HepG2 (cell line): ENCODE data around the gene TACC3. TPM values are rescaled to one million over a fixed set of nuclear protein-coding genes. Genes with fewer than 3 reads are reported as not detected.
A peak's percentile ranks its signal among the peaks of the same experiment; 100 is the strongest.

Source experiments
- ADNP ChIP-seq: sonication (generic); formaldehyde crosslinking; IDR thresholded peaks from 2 replicates; pipeline ENCODE4 v1.4.0; 2020; ENCODE audit warnings: missing genetic modification reagents
- HDAC2 ChIP-seq: sonication (generic); formaldehyde crosslinking; IDR thresholded peaks from 2 replicates; pipeline ENCODE4 v1.4.0; 2020; ENCODE audit warnings: missing genetic modification reagents
- HOXA5 ChIP-seq: sonication (generic); formaldehyde crosslinking; IDR thresholded peaks from 2 replicates; pipeline ENCODE4 v1.4.0; 2020; ENCODE audit warnings: missing genetic modification reagents
- KAT8 ChIP-seq: IDR thresholded peaks from 2 replicates; pipeline ENCODE4 v1.6.1; 2016; ENCODE audit warnings: missing genetic modification reagents, missing compliant biosample characterization
- MZF1 ChIP-seq: sonication (generic); formaldehyde crosslinking; IDR thresholded peaks from 2 replicates; pipeline ENCODE4 v1.8.1; 2023; ENCODE audit warnings: mild to moderate bottlenecking, missing genetic modification reagents, borderline replicate concordance
- NRL ChIP-seq: sonication (generic); formaldehyde crosslinking; IDR thresholded peaks from 2 replicates; pipeline ENCODE4 v1.5.0; 2020; ENCODE audit warnings: missing genetic modification reagents, mild to moderate bottlenecking, moderate library complexity, borderline replicate concordance
- PAF1 ChIP-seq: IDR thresholded peaks from 2 replicates; pipeline ENCODE4 v1.6.1; 2016; ENCODE audit warnings: missing genetic modification reagents, missing compliant biosample characterization
- SCMH1 ChIP-seq: sonication (generic); formaldehyde crosslinking; IDR thresholded peaks from 2 replicates; pipeline ENCODE4 v1.9.0; 2021; ENCODE audit warnings: missing genetic modification reagents, mild to moderate bottlenecking, borderline replicate concordance
- SIX4 ChIP-seq: sonication (generic); formaldehyde crosslinking; IDR thresholded peaks from 2 replicates; pipeline ENCODE4 v1.4.0; 2020; ENCODE audit warnings: missing genetic modification reagents
- SSRP1 ChIP-seq: IDR thresholded peaks from 2 replicates; pipeline ENCODE4 v1.6.1; 2016; ENCODE audit warnings: control low read depth
- TBX3 ChIP-seq: fragments of 450-650 bp; IDR thresholded peaks from 2 replicates; pipeline ENCODE4 v1.6.1; 2017; ENCODE audit warnings: antibody characterized with exemption, mild to moderate bottlenecking, inconsistent platforms, borderline replicate concordance
- TEAD3 ChIP-seq: optimal IDR thresholded peaks from 2 replicates; pipeline ENCODE3; 2016; ENCODE audit warnings: borderline replicate concordance
- ZFP90 ChIP-seq: sonication (generic); formaldehyde crosslinking; IDR thresholded peaks from 2 replicates; pipeline ENCODE4 v1.8.0; 2022; ENCODE audit warnings: missing genetic modification reagents, mild to moderate bottlenecking, inconsistent platforms, borderline replicate concordance
- ZNF615 ChIP-seq: sonication (generic); formaldehyde crosslinking; IDR thresholded peaks from 2 replicates; pipeline ENCODE4 v1.5.0; 2020; ENCODE audit warnings: mild to moderate bottlenecking, missing genetic modification reagents, borderline replicate concordance
- ZNF746 ChIP-seq: sonication (generic); formaldehyde crosslinking; IDR thresholded peaks from 2 replicates; pipeline ENCODE4 v1.8.0; 2022; ENCODE audit warnings: mild to moderate bottlenecking, missing genetic modification reagents
- polyA plus RNA-seq, 8 experiments: library from polyadenylated mRNA; depleted of rRNA in 3 of 8; stranded (reverse) in 7 of 8; unstranded in 1 of 8; fragments of >200 nt; fragmentation: Illumina TruSeq in 4 of 8; extraction: Trizol in 4 of 8; gene quantifications; 2 replicates each; pipeline versions ENCODE4 v1.2.1 to v1.2.3, GENCODE V29; 2011 to 2016; ENCODE audit warnings: low read depth in 4 of 8, missing spikeins in 1 of 8, mixed read lengths in 1 of 8; ENCODE audit not compliant: insufficient read depth in 1 of 8
- total RNA-seq, 5 experiments: library from RNA; depleted of rRNA; stranded (reverse); fragments of >200 nt; fragmentation: Illumina TruSeq; extraction: Trizol; gene quantifications; 2 replicates each; pipeline ENCODE4 v1.2.3, GENCODE V29; 2016; ENCODE audit warnings: low read depth in 1 of 5
- TF ChIP-seq, protein P1 (sequence below): IDR thresholded peaks from 2 replicates; pipeline ENCODE4 v1.6.1; 2016; ENCODE audit warnings: low read depth
- TF ChIP-seq, protein P2 (sequence below): sonication (generic); formaldehyde crosslinking; IDR thresholded peaks from 2 replicates; pipeline ENCODE4 v1.5.1; 2020; ENCODE audit warnings: mild to moderate bottlenecking, missing genetic modification reagents, moderate library complexity
- TF ChIP-seq, protein P3 (sequence below): sonication (generic); formaldehyde crosslinking; IDR thresholded peaks from 2 replicates; pipeline ENCODE4 v1.4.0; 2020; ENCODE audit warnings: mild to moderate bottlenecking, missing genetic modification reagents
- TF ChIP-seq, protein P4 (sequence below): sonication (generic); formaldehyde crosslinking; IDR thresholded peaks from 2 replicates; pipeline ENCODE4 v1.5.0; 2020; ENCODE audit warnings: missing genetic modification reagents
- TF ChIP-seq, protein P5 (sequence below): sonication (generic); formaldehyde crosslinking; IDR thresholded peaks from 2 replicates; pipeline ENCODE4 v1.4.0; 2020; ENCODE audit warnings: missing genetic modification reagents
- TF ChIP-seq, protein P6 (sequence below): sonication (generic); formaldehyde crosslinking; IDR thresholded peaks from 2 replicates; pipeline ENCODE4 v1.5.1; 2020; ENCODE audit warnings: missing genetic modification reagents, mild to moderate bottlenecking, borderline replicate concordance

TACC3 gene
- total and polyA plus RNA-seq, 2 of the 13 experiments (the other 11 are each of a cell fraction or from before 2014, with no cell fraction given): 20.3 to 21.2 TPM

DNA sequence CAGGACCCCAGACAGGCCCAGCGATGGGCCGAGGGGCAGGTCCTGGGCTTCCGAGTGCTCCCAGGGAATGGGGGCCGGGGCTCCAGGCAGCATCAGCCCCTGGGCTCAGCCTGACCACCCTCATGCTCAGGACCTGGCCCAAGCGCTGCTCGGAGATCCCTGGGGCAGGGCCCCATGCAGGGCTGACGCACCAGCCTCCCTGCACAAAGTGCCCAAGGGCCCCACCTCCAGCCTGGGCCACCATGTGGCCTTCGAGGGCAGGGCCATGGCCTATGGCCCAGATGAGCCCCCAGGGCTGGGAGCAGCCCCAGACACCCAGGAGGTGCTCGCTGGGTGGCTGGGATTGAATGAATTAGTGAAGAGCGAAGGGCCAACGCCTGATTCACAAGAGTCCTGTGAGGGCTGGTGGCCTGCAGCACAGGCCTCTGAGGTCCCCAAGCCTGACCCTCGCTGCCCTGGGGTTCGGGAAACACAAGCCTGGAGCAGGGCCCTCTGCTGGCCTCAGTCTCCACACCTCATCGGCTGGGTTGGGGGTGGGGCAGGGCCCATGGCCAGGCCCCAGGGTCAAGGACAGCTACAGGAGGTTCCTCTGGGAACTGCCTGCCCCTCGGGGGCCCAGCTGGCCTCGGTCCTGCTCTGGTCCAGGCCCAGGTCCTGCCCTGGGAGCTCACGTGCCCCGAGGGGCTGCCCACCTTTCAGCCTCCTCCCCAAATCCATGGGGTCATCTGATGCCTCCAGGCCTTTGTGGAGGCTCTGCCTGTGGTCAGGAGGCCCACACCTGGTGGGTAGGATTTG, 58.5 kb downstream of the TACC3 start (continued):
- TF ChIP-seq SCMH1 (no peak), NRL (no peak), ZNF615 (CRISPR knock-in tag) (no peak), MZF1 (CRISPR knock-in tag) (no peak; the same call in 1 of the 2 replicates), SSRP1 (CRISPR knock-in tag) (no peak), SIX4 (CRISPR knock-in tag) (no peak; the same call in 1 of the 2 replicates), KAT8 (peak; percentile 79), ZNF746 (CRISPR knock-in tag) (peak; percentile 94), ADNP (CRISPR knock-in tag) (no peak), HDAC2 (peak; percentile 93), ZFP90 (CRISPR knock-in tag) (no peak), HOXA5 (CRISPR knock-in tag) (peak; percentile 25; the same call in 1 of the 2 replicates), TEAD3 (CRISPR knock-in tag) (peak; percentile 40), PAF1 (CRISPR knock-in tag) (no peak), TBX3 (no peak)
- TF ChIP-seq, protein P1, sequence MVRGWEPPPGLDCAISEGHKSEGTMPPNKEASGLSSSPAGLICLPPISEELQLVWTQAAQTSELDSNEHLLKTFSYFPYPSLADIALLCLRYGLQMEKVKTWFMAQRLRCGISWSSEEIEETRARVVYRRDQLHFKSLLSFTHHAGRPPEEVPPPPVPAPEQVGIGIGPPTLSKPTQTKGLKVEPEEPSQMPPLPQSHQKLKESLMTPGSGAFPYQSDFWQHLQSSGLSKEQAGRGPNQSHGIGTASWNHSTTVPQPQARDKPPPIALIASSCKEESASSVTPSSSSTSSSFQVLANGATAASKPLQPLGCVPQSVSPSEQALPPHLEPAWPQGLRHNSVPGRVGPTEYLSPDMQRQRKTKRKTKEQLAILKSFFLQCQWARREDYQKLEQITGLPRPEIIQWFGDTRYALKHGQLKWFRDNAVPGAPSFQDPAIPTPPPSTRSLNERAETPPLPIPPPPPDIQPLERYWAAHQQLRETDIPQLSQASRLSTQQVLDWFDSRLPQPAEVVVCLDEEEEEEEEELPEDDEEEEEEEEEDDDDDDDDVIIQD (CRISPR knock-in tag): 0 out of 2 replicates have a peak, but pooled peaks have one; percentile 51
- TF ChIP-seq, protein P2, sequence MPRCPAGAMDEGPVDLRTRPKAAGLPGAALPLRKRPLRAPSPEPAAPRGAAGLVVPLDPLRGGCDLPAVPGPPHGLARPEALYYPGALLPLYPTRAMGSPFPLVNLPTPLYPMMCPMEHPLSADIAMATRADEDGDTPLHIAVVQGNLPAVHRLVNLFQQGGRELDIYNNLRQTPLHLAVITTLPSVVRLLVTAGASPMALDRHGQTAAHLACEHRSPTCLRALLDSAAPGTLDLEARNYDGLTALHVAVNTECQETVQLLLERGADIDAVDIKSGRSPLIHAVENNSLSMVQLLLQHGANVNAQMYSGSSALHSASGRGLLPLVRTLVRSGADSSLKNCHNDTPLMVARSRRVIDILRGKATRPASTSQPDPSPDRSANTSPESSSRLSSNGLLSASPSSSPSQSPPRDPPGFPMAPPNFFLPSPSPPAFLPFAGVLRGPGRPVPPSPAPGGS: peak; percentile 42; the same call in 1 of the 2 replicates
- TF ChIP-seq, protein P3, sequence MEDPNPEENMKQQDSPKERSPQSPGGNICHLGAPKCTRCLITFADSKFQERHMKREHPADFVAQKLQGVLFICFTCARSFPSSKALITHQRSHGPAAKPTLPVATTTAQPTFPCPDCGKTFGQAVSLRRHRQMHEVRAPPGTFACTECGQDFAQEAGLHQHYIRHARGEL: no peak
- TF ChIP-seq, protein P4, sequence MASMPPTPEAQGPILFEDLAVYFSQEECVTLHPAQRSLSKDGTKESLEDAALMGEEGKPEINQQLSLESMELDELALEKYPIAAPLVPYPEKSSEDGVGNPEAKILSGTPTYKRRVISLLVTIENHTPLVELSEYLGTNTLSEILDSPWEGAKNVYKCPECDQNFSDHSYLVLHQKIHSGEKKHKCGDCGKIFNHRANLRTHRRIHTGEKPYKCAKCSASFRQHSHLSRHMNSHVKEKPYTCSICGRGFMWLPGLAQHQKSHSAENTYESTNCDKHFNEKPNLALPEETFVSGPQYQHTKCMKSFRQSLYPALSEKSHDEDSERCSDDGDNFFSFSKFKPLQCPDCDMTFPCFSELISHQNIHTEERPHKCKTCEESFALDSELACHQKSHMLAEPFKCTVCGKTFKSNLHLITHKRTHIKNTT (CRISPR knock-in tag): no peak
- TF ChIP-seq, protein P5, sequence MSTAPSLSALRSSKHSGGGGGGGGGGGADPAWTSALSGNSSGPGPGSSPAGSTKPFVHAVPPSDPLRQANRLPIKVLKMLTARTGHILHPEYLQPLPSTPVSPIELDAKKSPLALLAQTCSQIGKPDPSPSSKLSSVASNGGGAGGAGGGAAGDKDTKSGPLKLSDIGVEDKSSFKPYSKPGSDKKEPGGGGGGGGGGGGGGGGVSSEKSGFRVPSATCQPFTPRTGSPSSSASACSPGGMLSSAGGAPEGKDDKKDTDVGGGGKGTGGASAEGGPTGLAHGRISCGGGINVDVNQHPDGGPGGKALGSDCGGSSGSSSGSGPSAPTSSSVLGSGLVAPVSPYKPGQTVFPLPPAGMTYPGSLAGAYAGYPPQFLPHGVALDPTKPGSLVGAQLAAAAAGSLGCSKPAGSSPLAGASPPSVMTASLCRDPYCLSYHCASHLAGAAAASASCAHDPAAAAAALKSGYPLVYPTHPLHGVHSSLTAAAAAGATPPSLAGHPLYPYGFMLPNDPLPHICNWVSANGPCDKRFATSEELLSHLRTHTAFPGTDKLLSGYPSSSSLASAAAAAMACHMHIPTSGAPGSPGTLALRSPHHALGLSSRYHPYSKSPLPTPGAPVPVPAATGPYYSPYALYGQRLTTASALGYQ: peak; percentile 89
- TF ChIP-seq, protein P6, sequence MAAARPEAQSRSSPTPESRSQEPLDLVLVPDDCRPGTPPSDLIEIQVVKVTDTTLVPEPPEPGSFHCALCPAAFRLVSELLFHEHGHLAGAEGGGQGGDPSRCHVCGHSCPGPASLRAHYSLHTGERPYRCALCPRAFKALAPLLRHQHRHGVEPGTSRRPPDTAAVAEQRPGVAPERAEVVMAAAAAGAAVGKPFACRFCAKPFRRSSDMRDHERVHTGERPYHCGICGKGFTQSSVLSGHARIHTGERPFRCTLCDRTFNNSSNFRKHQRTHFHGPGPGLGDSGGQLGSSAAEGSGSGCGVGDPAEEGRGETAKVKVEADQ (CRISPR knock-in tag): no peak
